Memory B cell (primary cell): ENCODE results near the gene MTERF4.
A peak's percentile ranks its signal among the peaks of the same experiment; 100 is the strongest.

ENCODE experiments used
- ATAC-seq: fragments of 150-1000 bp; cut with Tn5 transposase; 2 replicates; pipeline ENCODE4 v1.10.0; 2021; ENCODE audit warnings: low read depth, mild to moderate bottlenecking, moderate library complexity
- DNase-seq, 2 donors: peaks; one replicate each; pipeline ENCODE4 v3.0.0; 2022; ENCODE audit warnings: low spot score in 2 of 2
- H3K27ac Mint-ChIP-seq: one replicate; pipeline ENCODE4 v1.8.0; 2022; ENCODE audit warnings: mild to moderate bottlenecking, moderate library complexity, mixed read lengths
- H3K27me3 Mint-ChIP-seq: one replicate; pipeline ENCODE4 v1.8.0; 2022; ENCODE audit warnings: mixed read lengths
- H3K36me3 Mint-ChIP-seq: one replicate; pipeline ENCODE4 v1.8.0; 2022; ENCODE audit warnings: mild to moderate bottlenecking, mixed read lengths
- H3K4me1 Mint-ChIP-seq: one replicate; pipeline ENCODE4 v1.8.0; 2022; ENCODE audit warnings: mixed read lengths
- H3K4me3 Mint-ChIP-seq: one replicate; pipeline ENCODE4 v1.8.0; 2022; ENCODE audit warnings: mild to moderate bottlenecking, moderate library complexity, mixed read lengths
- H3K9me3 Mint-ChIP-seq: one replicate; pipeline ENCODE4 v1.8.0; 2022; ENCODE audit warnings: mixed read lengths

Gene MTERF4

GRCh38 chr2:241126771-241127202 is 24.7 kb upstream of the MTERF4 start:
- no peaks in the 10 kb centered on the region for H3K9me3 Mint-ChIP-seq
- peaks cover 14% of the 10 kb centered on the region for H3K36me3 Mint-ChIP-seq
- H3K27me3 Mint-ChIP-seq: no peaks in the 10 kb centered on the region
- H3K4me3 Mint-ChIP-seq: no peak overlapping the region
- DNase-seq: no peak
- no peak for ATAC-seq
- H3K4me1 Mint-ChIP-seq: peaks cover 28% of the 10 kb centered on the region
- H3K27ac Mint-ChIP-seq: peak overlapping the region; percentile 100

GRCh38 chr2:241126201-241126611 is 24.1 kb upstream of the MTERF4 start:
- H3K4me3 Mint-ChIP-seq: no peak overlapping the region
- DNase-seq (no peak), ATAC-seq (no peak)
- H3K36me3 Mint-ChIP-seq: peaks cover 16% of the 10 kb centered on the region
- H3K27ac Mint-ChIP-seq: peak overlapping the region; percentile 100
- H3K9me3 Mint-ChIP-seq: no peaks in the 10 kb centered on the region
- H3K27me3 Mint-ChIP-seq: no peaks in the 10 kb centered on the region
- H3K4me1 Mint-ChIP-seq: peaks cover 28% of the 10 kb centered on the region

GRCh38 chr2:241125626-241126025 is 23.5 kb upstream of the MTERF4 start:
- DNase-seq (no peak), ATAC-seq (peak; percentile 16)
- Mint-ChIP-seq H3K36me3 (peaks cover 19% of the 10 kb centered on the region), H3K27ac (peak overlapping the region; percentile 100), H3K4me1 (peaks cover 26% of the 10 kb centered on the region), H3K4me3 (peak overlapping the region; percentile 52), H3K9me3 (no peaks in the 10 kb centered on the region), H3K27me3 (no peaks in the 10 kb centered on the region)

GRCh38 chr2:241123816-241124536 is 21.9 kb upstream of the MTERF4 start:
- Mint-ChIP-seq H3K4me3 (peak overlapping the region; percentile 32), H3K27me3 (no peaks in the 10 kb centered on the region), H3K36me3 (peaks cover 25% of the 10 kb centered on the region), H3K9me3 (no peaks in the 10 kb centered on the region), H3K27ac (peak overlapping the region; percentile 72), H3K4me1 (peaks cover 19% of the 10 kb centered on the region)
- DNase-seq (no peak), ATAC-seq (peak; percentile 40)

GRCh38 chr2:241122376-241123002 is 20.4 kb upstream of the MTERF4 start:
- Mint-ChIP-seq H3K4me1 (peaks cover 8% of the 10 kb centered on the region), H3K9me3 (no peaks in the 10 kb centered on the region), H3K36me3 (peaks cover 28% of the 10 kb centered on the region), H3K27me3 (no peaks in the 10 kb centered on the region), H3K27ac (peak overlapping the region; percentile 55), H3K4me3 (no peak overlapping the region)
- DNase-seq (no peak), ATAC-seq (no peak)

GRCh38 chr2:241121008-241121407 is 18.9 kb upstream of the MTERF4 start:
- Mint-ChIP-seq H3K36me3 (peaks cover 40% of the 10 kb centered on the region), H3K27ac (no peak overlapping the region), H3K9me3 (no peaks in the 10 kb centered on the region), H3K27me3 (no peaks in the 10 kb centered on the region), H3K4me3 (no peak overlapping the region), H3K4me1 (peaks cover 8% of the 10 kb centered on the region)
- no peak for DNase-seq
- no peak for ATAC-seq

GRCh38 chr2:241120440-241120839 is 18.4 kb upstream of the MTERF4 start:
- no peaks in the 10 kb centered on the region for H3K27me3 Mint-ChIP-seq
- H3K27ac Mint-ChIP-seq: no peak overlapping the region
- H3K36me3 Mint-ChIP-seq: peaks cover 44% of the 10 kb centered on the region
- H3K4me3 Mint-ChIP-seq: no peak overlapping the region
- ATAC-seq (no peak), DNase-seq (no peak)
- H3K4me1 Mint-ChIP-seq: peaks cover 5% of the 10 kb centered on the region
- no peaks in the 10 kb centered on the region for H3K9me3 Mint-ChIP-seq

- DNase-seq (no peak), ATAC-seq (no peak)
- H3K36me3 Mint-ChIP-seq: peaks cover 58% of the 10 kb centered on the region
- no peaks in the 10 kb centered on the region for H3K27me3 Mint-ChIP-seq
- H3K27ac Mint-ChIP-seq: no peak overlapping the region
- H3K4me1 Mint-ChIP-seq: peaks cover 5% of the 10 kb centered on the region
- no peak overlapping the region for H3K4me3 Mint-ChIP-seq
- no peaks in the 10 kb centered on the region for H3K9me3 Mint-ChIP-seq
Measured at GRCh38 chr2:241118737-241119505, 16.8 kb upstream of the MTERF4 start.

GRCh38 chr2:241116606-241117560 is 14.8 kb upstream of the MTERF4 start:
- no peaks in the 10 kb centered on the region for H3K27me3 Mint-ChIP-seq
- H3K36me3 Mint-ChIP-seq: peaks cover 51% of the 10 kb centered on the region
- ATAC-seq (no peak), DNase-seq (no peak)
- H3K4me3 Mint-ChIP-seq: no peak overlapping the region
- no peaks in the 10 kb centered on the region for H3K9me3 Mint-ChIP-seq
- peaks cover 16% of the 10 kb centered on the region for H3K4me1 Mint-ChIP-seq
- H3K27ac Mint-ChIP-seq: no peak overlapping the region

- Mint-ChIP-seq H3K27me3 (no peaks in the 10 kb centered on the region), H3K36me3 (peaks cover 40% of the 10 kb centered on the region), H3K27ac (no peak overlapping the region), H3K4me1 (peaks cover 29% of the 10 kb centered on the region), H3K9me3 (no peaks in the 10 kb centered on the region), H3K4me3 (no peak overlapping the region)
- DNase-seq (no peak), ATAC-seq (no peak)
Measured at GRCh38 chr2:241115361-241115760, 13.3 kb upstream of the MTERF4 start.

GRCh38 chr2:241114836-241115235 is 12.7 kb upstream of the MTERF4 start:
- Mint-ChIP-seq H3K27ac (no peak overlapping the region), H3K4me3 (no peak overlapping the region), H3K36me3 (peaks cover 37% of the 10 kb centered on the region), H3K4me1 (peaks cover 35% of the 10 kb centered on the region), H3K9me3 (no peaks in the 10 kb centered on the region), H3K27me3 (no peaks in the 10 kb centered on the region)
- DNase-seq: no peak
- no peak for ATAC-seq

GRCh38 chr2:241112592-241112991 is 10.5 kb upstream of the MTERF4 start:
- H3K27ac Mint-ChIP-seq: peak overlapping the region; percentile 98

GRCh38 chr2:241112046-241112445 is 10.0 kb upstream of the MTERF4 start:
- H3K36me3 Mint-ChIP-seq: peaks cover 32% of the 10 kb centered on the region
- H3K9me3 Mint-ChIP-seq: no peaks in the 10 kb centered on the region
- H3K27me3 Mint-ChIP-seq: no peaks in the 10 kb centered on the region
- peak overlapping the region; percentile 98 for H3K27ac Mint-ChIP-seq
- peak overlapping the region; percentile 52 for H3K4me3 Mint-ChIP-seq
- peaks cover 49% of the 10 kb centered on the region for H3K4me1 Mint-ChIP-seq
- DNase-seq (no peak), ATAC-seq (no peak)

More at GRCh38 chr2:241112592-241112991, 10.5 kb upstream of the MTERF4 start:
- H3K4me3 Mint-ChIP-seq: peak overlapping the region; percentile 56
- H3K4me1 Mint-ChIP-seq: peaks cover 49% of the 10 kb centered on the region
- no peaks in the 10 kb centered on the region for H3K9me3 Mint-ChIP-seq
- DNase-seq: no peak
- H3K27me3 Mint-ChIP-seq: no peaks in the 10 kb centered on the region
- peaks cover 36% of the 10 kb centered on the region for H3K36me3 Mint-ChIP-seq
- ATAC-seq: peak; percentile 9
